ENCODE data around the gene RNASEL.
A peak's percentile ranks its signal among the peaks of the same experiment; 100 is the strongest.

Gene RNASEL

DNA sequence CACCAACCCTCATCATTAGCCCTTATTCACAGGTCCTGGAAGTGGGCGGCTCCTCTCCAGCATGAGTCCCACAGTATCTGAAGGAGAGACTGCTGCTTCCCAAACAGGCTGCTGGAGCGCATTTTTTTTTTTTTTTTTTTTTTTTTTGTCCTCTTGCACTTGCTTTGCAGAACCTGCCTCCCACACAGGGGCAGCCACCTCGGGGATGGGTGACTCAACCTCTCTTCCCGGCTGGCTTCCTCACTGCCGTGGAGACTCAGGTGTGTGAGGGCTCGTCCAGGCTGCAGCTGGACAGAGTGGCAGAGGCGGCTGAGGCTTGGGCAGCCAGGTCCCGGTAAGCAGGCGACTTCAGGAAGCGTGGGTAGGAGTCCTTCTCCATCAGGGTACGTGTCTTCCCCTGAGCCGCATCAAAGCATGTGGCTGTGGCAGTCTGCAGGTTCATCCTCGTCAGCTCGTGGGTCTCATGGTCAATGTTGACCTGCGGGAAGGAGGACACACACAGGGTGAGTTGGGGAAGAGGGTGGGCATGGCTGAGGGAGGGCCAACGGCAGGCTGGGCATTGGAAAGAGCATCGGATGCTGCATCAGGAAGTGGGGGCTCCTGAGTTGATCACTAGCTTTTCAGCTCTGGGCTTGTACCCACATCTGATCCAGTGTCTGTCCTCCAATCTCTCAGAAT, 11.1 kb upstream of the RNASEL start:
- DNase-seq, result no peak

DNA sequence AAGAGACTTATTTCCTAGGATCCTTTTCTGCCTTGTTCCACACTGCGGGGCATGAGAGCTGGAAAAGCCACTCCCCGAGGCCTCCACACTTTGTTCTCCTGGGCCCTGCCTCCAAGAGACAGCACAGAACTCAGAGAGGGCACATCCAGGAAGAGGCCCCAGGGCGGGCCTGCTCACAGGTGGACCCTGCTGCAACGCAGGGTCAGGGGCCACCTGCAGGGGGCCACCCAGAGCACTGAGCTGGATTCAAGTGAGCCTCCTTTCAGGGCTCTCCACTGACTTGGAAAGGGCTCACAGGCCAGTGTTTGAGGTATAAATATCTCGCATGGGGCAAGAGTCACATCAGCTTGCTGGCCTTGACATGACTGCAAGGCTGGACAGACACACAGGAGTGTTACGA, 10.3 kb upstream of the RNASEL start:
- DNase-seq, result no peak

DNA sequence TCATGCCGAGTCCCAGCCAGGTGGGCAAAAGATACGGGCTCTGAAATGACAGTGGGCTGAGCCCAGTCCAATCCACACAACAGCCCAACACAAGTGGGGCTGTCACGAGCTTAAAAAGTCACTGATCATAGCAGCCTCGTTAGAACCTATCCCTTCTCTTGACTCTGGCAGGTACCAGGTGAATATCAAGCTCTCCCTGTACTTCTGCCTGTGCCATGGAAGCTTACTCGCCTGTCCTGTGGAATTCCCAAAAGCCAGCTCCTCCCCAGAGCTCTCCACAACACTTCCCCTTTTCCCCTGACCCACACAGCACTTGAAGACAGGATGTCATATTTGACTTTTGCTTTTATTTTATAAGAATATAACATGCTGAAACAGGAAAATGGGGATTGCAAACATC, 9.2 kb upstream of the RNASEL start:
- no peak for DNase-seq

DNA sequence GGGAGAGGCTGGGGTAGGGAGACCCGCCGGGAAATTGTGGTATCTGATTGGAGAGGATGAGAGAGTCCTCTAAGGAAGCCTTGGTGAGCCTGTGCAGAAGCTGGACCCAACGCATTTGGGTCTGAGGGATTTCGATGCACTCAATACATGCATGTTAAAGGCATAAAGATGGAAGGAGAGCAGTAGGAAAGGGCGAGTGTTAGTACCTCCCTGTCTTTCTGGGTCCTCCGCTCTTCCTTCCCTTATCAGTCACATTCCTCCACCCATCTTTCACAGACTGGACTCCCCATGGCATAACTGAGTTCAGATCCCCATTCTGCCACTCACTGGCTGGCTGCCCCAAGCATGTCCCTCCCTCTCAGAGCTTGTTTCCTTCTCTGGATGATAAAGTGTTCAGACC, 7.9 kb upstream of the RNASEL start:
- no peak for DNase-seq

DNA sequence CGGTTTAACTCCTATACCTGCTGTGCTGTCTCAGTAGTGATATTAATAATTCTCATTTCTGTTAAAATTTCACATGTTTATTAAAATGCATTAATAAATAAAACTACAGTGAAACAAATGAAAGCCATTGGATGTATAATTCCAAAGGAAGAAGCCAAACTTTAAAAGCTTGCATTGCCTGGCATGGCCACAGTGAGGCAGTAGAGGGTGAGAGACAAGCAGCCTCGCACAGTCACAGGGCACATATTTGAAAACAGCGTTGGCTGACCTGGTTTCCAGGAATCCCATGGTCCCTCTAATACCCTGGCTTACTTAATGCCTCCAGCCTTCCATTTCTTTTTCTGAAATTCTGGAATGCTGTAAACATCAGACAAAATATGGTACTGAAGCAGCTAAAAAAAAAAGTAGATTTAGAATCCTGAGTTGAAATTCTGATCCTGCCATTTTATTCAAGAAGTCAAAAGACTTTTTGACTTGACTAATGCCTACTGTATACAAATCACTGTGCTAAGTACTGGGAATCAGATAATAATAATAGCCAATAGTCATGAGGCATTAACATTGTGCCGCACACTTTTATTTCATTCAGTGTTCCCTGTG, 6.7 kb upstream of the RNASEL start:
- DNase-seq, result peak; percentile 74

DNA sequence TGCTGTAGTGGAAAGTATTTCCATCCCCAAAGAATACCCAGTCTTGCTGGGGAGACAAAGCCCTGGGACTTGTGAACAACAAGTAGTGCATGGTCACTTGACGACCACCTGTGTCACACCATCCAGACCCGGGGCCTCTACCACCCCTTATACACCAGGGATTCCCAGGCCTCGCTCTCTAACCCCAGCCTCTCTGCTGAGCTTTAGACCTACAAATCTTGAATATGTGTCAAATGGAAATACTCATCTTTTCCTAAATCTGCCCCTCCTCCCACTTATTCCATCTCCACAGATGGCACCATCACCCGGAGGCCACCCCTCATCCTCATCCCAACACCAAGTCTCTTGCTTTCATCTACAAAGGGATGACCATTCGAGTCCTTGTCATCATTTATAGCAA, 875 bp upstream of the RNASEL start:
- no peak for DNase-seq

DNA sequence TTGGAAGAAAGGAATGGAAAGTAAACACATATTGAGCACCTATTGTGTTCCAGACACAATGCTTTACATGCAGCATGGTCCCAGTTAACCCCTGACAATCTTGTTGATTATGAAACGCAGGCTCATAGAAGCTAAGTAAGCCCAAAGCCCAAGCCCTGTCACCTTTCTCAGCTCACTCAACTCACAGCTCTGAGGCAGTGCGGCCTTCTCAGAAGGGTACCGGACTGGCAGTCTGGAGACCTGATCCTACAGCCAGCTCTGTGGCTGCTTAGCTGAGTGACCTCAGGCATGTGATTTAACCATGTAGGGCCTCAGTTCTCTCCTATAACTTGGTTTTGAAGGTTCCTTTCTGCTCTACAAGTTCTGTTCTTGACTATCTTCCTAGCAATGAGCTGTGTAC, 464 bp upstream of the RNASEL start:
- DNase-seq, result no peak

DNA sequence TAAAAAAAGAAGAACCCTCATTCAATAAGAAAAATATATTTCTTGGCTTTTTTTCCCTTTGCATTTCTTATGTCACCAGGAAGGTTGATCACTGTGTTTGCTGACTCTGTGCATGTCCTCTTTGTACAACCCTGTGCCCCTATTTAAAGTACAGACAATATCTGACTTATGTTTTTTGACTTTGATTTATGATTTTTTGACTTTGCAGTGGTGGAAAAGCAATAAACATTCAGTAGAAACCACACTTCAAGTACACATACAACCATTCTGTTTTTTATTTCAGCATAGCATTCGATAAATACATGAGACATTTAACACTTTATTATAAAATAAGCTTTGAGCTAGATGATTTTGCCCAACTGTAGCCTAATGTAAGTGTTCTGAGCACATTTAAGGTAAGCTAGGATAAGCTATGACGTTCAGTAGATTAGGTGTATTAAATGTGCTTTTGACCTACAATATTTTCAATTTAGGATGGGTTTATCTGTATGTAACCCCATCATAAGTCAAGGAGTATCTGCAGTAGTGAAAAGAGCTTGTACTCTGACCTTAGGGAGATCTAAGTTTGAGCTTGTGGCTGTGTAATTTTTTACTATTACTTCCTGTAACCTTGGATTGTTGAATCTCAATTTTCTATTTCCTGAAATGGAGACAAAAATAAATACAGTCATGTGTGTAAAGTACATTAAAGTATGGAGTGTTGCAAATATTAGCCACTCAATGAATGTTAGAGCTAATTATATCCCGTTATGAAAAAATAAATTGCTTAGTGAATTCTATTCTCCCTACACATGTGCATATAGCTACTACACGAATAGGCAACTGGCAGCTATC, 1.2 kb downstream of the RNASEL start:
- no peak for DNase-seq

DNA sequence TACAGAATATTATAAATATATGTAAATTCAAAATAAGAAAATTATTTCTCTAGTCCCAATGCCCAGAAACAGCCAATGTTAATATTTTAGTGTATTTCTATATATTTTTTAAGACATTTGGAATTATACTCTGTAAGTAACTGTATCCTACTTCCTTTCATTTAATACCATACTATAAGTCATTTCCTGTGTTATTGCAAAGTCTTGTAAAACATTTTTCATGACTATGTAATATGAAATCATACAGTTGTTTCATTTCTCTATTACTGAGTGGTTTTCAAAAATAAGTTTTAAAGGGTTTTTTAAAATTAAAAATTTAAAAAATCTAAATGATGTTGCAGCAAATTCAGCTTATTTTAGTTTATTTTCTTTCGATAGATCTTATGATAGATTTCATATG, 2.0 kb downstream of the RNASEL start:
- no peak for DNase-seq

DNA sequence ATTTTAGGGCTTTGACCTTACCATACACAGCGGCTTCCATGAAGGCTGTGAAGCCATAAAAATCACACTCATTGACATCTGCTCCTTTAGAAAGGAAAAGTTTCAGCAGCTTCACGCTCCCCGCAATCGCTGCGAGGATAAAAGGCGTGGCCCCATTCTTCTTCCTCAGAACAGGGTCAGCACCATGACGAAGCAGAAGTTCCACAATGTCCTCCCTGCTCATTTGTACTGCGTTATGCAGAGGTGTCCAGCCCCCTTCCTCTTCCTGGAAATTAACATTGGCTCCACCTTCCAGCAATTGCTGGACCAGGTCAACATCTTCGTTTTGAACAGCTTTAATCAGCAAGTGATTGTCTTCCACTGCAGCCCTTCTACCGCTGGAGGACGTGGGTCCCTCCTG, 2.7 kb downstream of the RNASEL start:
- no peak for DNase-seq

DNA sequence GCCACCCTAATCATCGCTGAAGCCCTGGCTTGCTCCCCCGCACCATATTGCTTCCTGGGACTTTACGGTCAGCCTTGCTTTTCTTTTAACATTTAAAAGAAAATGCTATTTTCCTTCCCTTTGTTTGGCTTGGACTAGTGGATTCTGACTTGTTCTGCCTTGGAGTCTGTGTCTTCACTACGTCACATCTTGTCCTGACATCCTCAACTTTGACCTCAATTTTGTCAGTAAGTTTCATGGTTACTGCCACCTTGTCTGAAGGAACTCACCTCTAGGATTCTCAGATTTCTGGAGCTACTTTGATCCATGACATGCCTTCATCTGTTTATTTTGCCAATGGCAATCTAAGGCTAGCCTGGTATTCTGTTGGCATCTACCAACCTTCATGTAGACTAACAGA, 4.3 kb downstream of the RNASEL start:
- DNase-seq, result no peak

DNA sequence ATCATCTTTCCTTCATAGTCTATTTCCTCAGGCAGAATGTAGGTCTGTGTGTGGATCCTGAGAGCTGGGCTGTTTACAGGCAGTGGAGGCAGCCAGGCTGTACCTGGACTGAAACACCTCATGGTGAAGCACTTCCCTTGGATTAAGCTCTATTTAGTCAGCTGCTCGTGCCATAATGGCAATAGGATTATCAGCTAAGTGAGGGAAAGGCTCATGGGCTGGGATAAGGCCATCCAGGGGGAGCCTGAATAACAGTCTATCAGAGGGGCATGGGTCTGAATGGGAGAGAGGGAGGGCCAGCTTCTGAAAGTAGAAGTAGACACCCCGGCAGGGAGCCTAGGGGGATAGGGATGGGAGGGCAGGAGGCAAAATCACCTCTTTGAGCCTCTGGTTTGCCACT, 8.3 kb downstream of the RNASEL start:
- no peak for DNase-seq

DNA sequence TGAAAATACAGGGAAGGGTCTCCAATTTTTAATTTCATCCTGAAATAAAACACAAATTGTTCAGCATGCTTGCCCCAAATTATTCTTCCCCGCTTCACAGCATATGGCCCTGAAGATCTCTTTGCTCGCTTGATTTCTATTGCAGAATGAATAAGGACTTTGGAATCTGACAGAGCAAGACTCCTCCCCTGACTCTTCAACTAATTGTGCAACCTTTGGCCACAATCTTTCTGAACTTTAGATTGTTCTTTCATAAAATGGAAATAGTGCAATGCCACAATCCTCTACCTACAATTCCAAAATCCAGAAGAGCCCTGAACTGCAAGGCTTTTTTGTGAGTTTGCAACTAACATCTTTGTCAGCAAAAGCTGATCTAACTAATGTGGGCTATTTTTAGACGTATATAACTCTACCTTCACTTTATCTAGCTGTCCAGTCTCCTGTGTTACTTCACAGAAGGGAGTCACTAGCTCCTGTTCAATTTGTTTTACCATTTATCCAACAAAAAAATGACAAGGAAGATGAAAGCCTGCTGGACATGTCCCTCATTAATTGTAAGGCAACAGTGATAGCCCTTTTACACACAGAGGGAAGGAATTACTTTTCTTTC, 13.4 kb downstream of the RNASEL start:
- DNase-seq, result no peak

DNA sequence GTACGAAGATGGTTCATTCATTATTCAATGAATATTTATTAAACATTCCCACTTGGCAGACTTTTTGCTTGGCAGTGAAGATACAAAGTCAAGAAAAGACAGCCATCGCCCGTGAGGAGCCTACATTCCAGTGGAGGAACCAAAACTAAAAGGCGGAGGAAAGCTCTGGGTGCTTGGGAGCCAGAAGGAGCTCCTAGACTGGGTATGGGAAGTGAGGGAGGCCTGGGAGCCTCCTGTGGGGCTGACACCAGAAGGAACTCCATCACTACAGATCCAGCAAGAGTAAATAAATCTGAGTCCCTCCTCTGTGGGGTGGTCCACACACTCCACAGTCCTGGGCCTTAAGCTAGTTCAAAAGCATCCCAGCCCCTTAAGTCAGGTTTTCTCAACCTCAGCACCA, 14.9 kb downstream of the RNASEL start:
- no peak for DNase-seq

DNA sequence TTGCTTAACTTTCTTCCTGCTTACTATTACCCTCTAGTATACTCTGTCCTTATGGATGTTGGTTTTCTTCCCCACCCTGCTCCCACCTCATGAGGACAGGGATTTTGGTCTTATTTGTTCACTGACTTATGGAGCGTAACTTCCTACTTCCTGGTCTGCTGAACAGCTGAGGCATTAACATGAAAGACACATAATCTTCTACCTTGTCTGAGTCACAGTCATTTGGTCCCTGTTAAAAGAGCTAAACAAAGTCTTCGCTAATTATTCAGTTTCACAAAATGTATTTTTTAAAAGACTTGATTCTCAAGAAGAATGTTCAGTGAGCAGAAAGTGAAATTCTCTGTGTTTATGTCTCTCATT, 18.5 kb downstream of the RNASEL start:
- DNase-seq, result no peak

DNA sequence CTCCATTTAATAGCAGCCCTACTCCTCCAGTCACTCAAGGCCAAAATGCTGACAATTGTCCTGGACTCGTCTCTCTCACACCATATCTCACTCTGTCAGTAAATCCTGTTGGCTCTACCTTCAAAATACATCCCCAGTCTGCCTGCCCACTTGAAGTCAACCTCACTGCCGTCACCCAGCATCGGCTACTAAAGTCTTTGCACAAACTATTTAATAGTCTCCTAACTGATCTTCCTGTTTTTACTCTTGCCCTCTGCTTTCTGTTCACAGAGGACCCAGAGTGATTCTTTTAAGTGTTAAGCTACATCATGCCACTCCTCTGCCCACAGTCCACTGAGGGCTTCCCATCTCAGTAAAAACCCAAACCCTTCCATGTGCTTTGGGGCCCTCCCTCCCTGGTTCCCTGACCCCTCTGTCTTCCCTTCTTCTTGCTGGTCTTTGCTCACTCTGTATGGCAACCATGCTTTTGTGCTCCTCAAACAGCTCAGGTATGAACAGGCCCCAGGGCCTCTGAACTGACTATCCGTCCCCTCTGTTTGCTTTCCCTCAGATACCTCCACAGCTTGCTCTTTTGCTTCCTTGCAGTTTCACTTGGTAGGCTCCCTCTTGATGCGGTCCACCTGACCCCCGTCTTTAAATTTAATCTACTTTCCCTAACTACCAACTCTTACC, 19.0 kb downstream of the RNASEL start:
- no peak for DNase-seq

DNA sequence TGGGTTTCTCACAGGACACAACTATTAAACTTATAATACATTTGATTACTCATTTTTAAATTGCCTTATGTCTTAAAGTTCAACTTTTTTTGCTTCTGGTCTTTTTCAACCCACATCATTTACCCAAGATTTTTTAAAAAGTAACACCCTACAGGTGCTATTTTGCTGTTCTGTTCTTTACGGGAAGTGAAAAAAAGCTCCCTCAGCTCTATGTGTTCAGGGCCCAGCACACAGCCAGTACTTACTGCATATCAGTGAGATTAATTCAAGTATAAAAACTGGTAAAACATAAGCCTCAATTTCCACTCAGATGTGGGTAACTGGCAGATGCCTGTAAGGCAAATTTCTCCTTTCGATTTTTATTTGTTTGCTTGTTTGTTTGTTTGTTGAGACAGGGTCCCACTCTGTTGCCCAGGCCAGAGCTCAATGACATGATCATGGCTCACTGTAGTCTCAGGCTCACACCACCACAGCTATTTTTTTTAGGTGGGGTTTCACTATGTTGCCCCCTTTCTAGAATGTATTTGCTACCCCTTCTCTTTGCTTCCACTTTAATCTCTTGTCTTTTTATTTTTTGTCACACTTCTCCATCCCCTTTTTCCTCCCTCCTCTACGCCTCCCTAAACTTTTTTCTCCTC, 20.3 kb downstream of the RNASEL start:
- DNase-seq, result no peak

DNA sequence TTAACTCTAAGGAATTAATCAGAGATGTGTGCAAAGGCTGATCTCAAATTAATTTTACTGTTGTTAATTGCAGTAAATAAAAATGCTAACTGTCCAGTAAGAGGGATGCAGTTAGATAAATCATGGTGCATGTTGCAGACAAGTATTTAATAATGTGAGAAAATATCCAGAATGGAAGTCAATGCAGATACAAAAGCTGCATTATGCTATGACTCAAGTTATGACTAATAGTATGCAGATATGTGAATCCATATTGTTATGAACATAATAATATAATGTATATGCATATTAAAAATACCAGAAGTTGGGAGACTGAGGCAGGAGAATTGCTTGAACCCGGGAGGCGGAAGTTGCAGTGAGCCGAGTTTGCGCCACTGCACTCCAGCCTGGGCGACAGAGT, 21.4 kb downstream of the RNASEL start:
- no peak for DNase-seq

DNA sequence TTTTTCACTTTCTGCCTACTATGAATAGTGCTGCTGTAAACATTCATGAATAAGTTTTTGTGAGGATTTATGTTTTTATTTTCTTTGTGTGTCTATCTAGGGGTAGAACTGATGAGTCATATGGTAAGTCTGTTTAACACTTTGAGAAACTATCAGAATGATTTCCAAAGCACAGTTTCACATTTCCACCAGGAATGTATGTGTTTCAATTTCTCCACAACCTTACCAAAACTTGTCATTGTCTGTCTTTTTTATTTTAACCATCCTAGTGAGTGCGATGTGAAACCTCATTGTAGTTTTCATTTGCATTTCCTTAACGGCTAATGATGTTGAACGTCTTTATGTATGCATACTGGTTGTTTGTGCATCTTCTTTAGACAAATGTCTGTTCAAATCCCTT, 23.5 kb downstream of the RNASEL start:
- DNase-seq, result no peak

DNA sequence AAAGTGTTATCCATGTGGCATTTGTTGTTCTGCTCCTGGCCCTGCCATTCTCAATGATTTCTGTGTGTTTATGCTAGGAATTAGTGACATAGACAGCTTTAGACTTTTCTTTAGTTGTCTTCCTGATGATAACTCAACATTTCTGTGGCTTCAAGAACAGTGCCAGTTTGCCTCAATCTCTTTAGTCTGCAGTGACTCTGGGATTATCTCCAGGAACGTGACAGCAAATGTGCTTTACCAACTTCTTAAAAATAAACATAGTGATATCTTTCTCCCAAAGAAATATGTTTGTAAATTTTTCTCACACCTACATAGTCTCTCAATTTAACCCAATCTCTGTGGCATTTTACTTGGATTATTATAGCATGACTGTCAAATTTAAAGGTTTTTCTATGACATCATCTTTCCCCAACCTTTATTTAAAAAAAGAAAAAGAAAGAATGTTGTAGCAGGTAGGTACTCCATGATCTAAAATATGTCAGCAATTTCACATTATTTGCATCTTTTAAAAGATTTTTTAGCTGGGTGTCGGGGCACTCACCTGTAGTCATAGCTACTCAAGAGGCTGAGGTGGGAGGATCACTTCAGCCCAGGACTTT, 24.6 kb downstream of the RNASEL start:
- DNase-seq, result no peak

DNA sequence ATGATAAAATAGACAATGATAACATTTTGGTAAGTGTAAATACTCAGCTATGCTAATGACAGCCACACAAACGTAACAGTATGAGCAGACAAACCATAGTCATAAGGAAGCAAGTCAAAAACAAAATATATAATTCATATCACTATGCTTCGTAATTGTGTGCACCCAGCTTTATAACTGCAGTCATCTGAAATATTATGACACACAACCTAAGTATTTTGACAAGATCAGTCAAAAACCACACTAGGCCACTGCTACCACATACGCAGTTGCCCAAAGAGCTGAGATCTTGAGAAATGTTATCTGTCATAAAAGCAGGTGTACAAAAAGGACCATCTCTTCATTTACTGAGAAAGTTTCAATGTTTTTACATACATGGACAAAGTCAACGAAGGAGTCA, 26.0 kb downstream of the RNASEL start:
- no peak for DNase-seq

DNA sequence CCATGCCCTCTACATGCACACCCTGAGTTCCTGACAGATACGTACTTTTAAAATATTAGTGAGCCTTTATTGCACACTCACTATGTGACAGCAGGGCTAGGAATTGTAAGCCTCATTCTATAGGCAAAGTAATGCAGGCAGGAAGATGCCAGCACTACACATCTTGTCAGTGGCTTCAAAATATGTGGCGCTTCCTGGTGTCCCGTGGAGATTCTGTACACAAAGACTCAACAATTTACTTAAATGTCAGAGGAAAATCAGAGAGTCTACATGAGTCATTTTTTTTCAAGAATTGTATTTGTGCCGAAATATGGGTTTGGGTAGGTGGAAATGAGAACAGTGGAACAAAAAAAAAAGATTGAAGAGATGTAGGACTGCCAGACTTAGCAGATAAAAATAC, 27.6 kb downstream of the RNASEL start:
- DNase-seq, result no peak
